Iris pigment epithelial cell (primary cell): ENCODE results near the gene NTSR2.
A peak's percentile ranks its signal among the peaks of the same experiment; 100 is the strongest.

Experiments used
- DNase-seq: peaks from one replicate; pipeline ENCODE4 v3.0.0-alpha.2; 2011; ENCODE audit warnings: low read depth

The NTSR2 gene

DNA sequence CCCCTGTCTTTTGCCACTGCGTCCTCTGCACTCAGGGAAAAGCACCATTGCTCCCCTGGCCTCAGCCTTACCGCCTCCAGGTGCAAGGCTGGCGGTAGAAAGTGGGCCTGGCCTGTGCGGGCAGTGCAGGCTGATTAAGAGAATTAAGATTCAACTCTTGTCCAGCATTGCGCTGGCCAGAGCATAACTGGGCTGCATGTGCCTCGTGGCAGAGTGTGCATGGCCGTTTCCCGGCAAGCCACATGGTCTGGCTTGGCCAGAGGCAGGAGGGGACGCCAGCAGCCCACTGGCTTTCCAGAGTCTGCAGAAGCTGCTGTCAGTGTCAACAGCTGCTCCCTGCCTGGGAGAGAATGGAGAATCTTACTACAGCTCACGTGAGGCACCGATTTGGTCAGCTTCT is 12.3 kb downstream of the NTSR2 start:
- DNase-seq = no peak

DNA sequence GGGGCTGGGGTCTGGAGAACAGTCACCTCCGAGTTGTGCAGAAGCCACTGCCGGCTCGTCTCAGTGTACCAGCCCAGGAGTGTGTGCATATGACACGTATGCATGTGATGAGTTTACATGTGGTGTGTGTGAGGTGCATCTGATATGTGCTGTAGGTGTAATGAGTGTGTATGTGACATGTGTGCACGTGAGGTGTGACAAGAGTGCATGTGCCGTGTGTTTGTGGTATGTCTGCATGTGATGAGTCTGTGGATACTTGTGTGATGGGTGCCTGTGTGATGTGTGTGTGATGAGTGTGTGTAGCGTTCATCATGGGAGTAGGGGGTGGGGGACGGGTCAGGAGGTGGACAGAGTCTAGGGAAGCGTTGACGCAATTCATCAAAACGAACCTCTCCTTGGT is 12.8 kb downstream of the NTSR2 start:
- no peak for DNase-seq

- DNase-seq = no peak
These were observed 13.3 kb downstream of the NTSR2 start for GRCh38 chr2:11656671-11657101.

GRCh38 chr2:11656252-11656651 is 13.7 kb downstream of the NTSR2 start:
- no peak for DNase-seq

- no peak for DNase-seq
These were observed 14.5 kb downstream of the NTSR2 start for GRCh38 chr2:11655495-11655894.

DNA sequence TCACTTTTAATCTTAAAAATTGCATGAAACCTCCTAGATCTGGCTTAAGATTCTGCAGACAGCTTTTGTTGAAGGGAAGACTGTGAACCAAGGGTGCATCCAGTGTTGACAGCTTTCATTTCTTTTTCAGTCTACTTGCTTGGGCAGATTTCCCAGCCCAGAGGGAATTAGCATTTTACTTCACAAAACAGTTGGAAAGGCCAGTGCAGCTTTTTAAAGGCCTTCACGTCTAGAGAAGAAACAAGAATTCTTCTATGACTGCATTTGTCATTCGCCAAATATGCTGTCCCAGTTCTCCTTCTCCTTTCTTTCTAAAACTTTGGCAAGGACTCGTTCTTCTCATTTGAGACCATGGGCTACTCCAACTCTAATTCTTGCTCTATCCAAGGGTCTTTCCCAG is 17.4 kb downstream of the NTSR2 start:
- DNase-seq = no peak

GRCh38 chr2:11651856-11652548 is 18.0 kb downstream of the NTSR2 start:
- DNase-seq = no peak

- no peak for DNase-seq
These were observed 20.9 kb downstream of the NTSR2 start for GRCh38 chr2:11649093-11649492.

- DNase-seq = peak; percentile 43
These were observed 22.0 kb downstream of the NTSR2 start for GRCh38 chr2:11647834-11648600.

GRCh38 chr2:11646530-11646929 is 23.5 kb downstream of the NTSR2 start:
- no peak for DNase-seq

DNA sequence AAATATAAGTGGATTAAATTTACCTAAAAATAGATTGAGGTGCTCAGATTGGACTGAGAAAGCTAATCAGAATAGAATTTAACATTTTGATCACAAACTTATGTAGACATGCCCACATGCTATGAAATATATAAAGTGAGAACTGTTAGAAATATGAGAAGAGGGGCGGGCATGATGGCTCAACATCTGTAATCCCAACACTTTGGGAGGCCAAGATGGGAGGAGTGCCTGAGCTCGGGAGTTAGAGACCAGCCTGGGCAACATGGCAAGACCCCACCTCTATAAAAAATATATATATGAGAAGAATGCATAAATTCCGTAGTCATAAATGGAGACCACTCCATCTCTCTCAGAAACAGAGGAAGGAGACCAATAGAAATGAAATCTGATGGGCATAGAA is 25.7 kb downstream of the NTSR2 start:
- no peak for DNase-seq

DNA sequence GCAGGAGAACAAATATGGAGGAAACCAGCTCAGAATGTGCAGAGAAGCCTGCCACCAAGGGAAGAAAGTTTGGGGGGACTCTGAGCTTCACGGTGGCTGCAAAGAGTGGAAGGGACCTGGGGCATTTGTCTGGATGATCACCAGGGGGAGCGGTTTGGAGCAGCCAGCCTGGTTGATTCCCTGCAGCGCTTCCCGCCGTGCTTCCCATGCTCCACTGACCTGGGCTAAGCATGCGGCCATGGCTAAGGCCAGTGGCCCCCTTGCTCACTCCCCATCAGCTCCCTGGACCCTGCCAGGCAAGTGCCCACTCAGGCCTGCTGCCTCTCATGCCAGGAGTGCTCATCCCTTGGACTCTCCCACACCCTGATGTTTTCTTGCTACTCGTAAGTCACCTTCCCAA is 27.0 kb downstream of the NTSR2 start:
- no peak for DNase-seq

DNA sequence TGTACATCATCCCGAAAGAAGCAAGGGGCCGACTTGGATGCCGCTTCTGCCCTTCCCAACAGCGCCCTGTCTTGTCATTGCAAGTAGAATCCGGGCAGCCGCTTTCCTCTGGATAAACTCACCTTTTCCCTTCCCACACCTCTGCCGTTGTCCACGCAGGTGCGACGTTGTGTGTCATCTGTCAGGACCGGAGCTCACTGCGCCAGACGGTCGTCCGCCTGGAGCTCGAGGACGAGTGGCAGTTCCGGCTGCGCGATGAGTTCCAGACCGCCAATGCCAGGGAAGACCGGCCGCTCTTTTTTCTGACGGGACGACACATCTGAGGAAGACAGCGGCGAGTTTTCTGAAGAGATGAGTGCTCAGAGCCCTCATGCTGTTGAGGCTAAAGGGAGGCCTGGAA is 29.9 kb downstream of the NTSR2 start:
- DNase-seq = no peak

DNA sequence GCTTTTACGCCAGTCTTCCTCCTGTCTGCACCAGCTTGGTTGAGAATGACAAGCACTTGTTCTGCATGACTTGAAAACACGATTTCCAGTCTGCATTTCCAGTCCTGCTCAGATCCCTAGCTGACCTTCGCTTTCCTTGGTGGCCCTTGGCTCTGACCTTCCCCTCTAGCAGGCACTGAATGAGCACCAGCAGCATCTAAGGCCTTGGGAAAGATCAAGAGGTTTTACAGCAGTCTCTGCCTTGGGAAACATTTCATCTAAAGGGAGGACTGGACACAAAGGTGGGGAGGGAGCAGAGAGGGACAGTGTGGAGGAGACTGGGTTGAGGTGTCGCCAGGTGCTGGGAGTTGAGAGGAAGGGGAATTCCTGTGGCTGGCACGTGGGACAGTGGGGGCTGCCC is 30.5 kb downstream of the NTSR2 start:
- DNase-seq = no peak

GRCh38 chr2:11637546-11637945 is 32.4 kb downstream of the NTSR2 start:
- no peak for DNase-seq

DNA sequence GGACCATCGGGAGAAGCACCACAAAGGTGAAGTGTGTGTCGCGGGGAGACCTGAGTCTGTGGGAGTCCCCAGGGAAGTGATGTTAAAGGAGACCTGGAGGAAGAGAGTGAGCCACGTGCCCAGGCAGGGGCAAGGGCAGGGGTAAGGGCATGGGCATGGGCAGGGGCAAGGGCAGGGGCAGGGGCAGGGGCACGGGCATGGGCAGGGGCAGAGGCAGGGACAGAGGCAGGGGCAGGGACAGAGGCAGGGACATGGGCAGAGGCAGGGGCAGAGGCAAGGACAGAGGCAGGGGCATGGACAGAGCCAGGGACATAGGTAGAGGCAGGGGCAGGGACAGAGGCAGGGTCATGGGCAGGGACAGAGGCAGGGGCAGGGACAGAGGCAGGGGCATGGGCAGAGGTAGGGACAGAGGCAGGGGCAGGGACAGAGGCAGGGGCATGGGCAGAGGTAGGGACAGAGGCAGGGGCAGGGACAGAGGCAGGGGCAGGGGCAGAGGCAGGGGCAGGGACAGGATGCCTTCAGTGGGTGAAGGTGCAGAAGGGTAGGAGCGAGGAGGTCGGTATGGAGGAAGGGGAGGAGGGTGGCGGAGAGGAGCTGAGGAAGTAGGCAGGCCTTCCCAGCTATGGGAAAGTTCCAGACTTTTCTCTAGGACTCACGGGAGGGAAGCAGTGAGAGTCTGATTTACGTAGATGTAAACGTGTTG is 33.3 kb downstream of the NTSR2 start:
- DNase-seq = no peak

- DNase-seq = no peak
These were observed 34.9 kb downstream of the NTSR2 start for GRCh38 chr2:11635141-11635540.

- DNase-seq = no peak
These were observed 35.4 kb downstream of the NTSR2 start for GRCh38 chr2:11634584-11634983.

DNA sequence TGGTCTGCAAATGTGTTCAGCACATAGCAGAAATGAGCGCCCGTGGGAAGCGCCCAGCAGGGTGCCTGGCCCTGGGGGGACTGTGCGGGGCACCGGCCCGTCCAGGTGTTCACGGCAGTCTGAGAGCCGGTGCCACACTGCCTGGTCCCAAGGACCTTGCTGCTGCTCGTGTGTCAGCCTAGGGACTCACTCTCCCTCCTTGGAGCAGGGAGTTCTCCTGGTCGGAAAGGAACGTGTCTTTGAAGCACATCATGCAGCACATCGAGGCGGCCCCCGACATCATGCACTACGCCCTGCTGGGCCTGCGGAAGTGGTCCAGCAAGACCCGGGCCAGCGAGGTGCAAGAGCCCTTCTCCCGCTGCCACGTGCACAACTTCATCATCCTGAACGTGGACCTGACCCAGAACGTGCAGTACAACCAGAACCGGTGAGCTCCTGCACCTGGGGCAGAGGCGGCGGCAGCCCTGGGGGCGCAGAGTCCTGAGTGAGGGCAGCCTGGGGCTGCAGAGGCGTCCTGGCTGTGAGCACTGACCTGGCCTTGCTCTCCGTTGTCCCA is 36.0 kb downstream of the NTSR2 start:
- DNase-seq = no peak

DNA sequence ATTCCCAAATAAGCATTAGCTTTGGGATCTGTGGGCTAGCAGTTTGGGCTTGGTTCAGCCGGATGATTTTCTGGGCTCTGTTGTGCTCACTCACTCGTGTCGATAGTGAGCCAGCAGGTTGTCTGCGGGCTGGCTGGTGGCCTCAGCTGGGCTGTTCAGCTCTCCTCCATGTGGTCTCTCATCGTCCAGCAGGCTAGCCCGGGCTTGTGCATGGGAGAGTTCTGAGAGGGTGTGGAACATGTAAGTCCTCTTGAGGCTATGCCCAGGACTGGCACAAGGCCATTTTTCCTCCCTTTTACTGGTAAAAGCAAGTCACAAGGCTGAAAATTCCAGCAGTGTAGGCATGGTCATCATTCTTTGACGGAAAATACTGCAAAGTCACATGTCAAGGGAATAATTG is 38.5 kb downstream of the NTSR2 start:
- DNase-seq = no peak

DNA sequence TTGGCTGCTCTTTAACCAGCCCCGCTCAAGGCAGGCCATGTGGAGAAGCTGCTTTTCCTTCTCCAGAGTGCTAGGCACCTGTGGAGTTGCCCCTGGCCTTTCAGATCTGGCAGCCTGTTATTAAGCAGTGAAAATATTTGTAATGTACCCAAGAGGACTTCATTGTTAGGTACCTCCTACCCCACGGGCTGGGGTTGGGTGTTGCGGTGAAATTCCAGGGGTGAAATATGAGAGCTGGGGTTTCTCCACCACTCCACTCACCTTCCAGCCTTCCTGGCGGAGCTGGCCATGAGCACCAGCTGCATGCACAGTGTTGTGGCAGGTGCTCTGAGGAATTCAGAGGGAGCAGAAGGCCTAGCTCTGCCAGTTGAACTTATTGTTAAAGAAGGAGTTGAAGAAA is 39.1 kb downstream of the NTSR2 start:
- DNase-seq = no peak

- no peak for DNase-seq
These were observed 40.1 kb downstream of the NTSR2 start for GRCh38 chr2:11629851-11630250.

DNA sequence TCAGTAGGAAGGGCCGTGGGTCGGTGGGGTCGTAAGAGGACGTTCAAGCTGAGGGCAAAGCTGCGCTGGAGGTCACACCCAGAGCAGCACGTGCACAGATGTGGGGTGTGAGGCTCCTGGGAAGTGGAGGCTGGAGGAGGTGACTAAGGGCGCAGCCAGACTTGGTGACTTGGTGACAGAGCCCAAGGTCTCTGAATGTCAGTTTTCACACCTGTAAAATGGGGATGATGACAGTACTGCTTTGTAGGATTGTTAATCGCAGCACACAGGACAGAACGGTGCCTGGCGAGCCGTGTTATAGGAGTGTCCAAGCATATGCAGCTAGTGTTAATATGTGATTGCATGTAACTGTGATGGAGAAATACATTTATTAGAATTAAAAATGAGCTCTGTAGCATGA is 40.8 kb downstream of the NTSR2 start:
- DNase-seq = no peak
